Choroid plexus epithelial cell (primary cell): Measurements from ENCODE around the gene PHKG2.

Experiments
- DNase-seq: peaks from one replicate; pipeline ENCODE4 v3.0.0-alpha.2; 2010; ENCODE audit warnings: low read depth
- H3K4me3 ChIP-seq: 2 replicates; pipeline ENCODE4 v1.5.1; 2011; ENCODE audit warnings: low read depth, mild to moderate bottlenecking, control low read depth, low read length, moderate library complexity
- TF ChIP-seq, protein P1 (sequence below): conservative IDR thresholded peaks from 2 replicates; pipeline ENCODE4 v1.5.1; 2011; ENCODE audit warnings: low read depth, mild to moderate bottlenecking, control low read depth, inconsistent platforms, low read length, moderate library complexity

The PHKG2 gene

DNA sequence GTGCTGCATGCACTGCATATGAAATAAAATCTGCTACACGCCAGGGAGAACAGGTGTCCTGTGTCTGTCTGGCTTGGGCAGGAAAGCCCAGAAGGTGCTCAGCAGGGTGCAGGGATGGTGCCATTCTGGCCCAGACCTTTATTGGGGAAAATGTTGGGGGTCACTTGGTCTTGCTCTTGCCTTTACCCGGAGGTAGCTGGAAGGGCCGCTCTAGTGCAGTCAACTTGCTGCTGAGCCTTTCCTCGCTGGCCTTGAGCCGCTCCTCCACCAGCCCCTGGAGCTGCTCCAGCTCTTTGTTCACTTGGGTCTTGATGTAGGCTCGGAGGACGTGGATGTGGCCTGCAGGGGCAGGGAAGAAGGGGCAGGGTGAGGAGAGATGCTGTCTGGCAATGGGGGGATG is 9.1 kb downstream of the PHKG2 start:
- TF ChIP-seq, protein P1, sequence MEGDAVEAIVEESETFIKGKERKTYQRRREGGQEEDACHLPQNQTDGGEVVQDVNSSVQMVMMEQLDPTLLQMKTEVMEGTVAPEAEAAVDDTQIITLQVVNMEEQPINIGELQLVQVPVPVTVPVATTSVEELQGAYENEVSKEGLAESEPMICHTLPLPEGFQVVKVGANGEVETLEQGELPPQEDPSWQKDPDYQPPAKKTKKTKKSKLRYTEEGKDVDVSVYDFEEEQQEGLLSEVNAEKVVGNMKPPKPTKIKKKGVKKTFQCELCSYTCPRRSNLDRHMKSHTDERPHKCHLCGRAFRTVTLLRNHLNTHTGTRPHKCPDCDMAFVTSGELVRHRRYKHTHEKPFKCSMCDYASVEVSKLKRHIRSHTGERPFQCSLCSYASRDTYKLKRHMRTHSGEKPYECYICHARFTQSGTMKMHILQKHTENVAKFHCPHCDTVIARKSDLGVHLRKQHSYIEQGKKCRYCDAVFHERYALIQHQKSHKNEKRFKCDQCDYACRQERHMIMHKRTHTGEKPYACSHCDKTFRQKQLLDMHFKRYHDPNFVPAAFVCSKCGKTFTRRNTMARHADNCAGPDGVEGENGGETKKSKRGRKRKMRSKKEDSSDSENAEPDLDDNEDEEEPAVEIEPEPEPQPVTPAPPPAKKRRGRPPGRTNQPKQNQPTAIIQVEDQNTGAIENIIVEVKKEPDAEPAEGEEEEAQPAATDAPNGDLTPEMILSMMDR = no peak
- DNase-seq = no peak
- H3K4me3 ChIP-seq = no peak overlapping the region

DNA sequence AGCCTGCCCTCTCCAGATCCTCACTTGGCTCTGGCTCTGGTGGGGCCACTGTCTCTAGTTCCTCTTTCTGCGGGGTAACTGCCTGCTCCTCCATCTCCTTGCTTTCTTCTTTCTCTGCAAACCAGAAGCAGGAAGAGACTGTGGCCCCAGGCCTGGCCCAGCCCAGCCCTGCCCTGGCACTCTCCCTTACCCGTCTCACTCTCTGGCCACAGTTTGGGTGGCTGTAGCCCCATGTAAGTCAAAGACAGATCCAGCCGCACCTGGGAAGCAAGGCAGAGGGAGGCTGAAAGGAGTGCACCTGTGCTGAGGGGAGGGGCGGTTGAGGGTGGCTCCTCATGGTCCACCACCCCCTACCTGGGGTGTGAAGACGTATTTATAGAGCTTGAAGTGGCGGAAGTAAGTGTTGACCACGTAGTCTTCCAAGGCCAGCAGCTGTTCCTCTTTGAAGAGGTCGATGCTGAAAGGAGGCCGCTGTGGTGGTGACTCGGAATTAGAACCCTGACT is 10.8 kb downstream of the PHKG2 start:
- TF ChIP-seq, protein P1 = no peak
- no peak for DNase-seq
- no peak overlapping the region for H3K4me3 ChIP-seq

DNA sequence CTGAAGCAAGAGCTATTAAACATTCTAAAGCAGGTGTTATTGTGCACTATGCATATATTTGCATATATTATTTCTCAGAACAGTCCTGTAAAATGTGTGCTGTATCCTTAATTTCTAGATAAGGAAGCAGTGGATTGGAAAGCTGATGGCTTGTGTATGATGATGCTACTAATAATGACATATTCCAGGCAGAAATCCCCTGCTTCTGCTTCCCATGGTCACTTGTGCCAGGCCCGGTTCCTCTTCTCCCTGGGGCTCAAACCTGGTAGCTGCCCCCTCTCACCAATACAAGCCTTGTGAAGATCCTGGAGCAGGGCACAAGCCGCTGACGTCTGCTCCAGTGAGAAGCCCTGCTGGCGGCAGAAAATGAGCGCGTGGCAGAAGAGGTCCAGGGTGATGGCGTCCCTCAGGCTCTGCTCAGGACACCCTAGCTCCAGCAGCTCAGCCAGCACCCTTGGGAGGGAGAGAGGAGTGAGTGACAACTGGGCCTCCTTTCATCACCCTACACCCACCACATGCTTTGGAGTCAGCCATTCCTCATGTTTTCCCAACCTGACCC is 11.9 kb downstream of the PHKG2 start:
- TF ChIP-seq, protein P1 = no peak
- no peak for DNase-seq
- no peak overlapping the region for H3K4me3 ChIP-seq

DNA sequence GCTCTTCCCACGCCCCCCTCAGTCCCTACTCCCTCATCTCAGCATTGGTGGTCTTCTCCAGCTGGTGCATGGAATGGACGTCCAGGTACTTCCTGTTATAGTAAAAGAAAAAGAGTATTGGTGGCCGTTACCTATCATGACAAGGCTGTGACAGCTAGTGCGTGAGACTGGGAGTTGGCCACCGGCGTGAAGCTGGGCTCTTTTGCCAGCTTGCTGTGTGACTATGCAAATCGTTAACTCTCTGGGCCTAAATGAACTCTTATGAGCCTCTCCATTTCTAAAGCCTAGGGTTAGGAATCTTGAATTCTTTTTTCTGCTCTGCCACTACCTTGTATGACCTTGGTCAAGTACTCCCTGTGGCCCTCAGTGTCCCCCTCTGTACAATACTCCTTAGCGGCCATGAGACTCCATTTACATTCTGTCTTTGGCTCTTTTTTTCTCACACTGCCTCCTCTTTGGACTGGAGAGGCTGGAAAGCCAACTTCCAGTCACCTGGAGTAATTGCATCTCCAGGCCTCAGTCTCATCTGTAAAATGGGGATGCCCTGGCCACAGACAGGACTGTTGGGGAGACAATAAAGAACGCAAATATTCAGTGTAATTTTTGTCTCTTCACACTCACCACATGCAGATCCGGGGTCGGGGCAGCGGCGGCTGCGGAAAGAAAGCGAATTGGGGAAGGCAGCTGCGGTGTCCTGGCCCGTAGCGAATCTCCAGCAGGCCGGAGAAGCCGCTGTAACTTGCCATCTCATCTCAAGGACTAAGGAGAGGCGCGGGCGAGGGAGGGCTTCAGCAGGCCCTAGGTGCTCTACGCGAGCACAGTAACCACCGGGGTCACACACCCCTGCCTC is 12.6 kb downstream of the PHKG2 start:
- H3K4me3 ChIP-seq = peak overlapping the region; percentile 98
- DNase-seq = no peak
- TF ChIP-seq, protein P1 = no peak

DNA sequence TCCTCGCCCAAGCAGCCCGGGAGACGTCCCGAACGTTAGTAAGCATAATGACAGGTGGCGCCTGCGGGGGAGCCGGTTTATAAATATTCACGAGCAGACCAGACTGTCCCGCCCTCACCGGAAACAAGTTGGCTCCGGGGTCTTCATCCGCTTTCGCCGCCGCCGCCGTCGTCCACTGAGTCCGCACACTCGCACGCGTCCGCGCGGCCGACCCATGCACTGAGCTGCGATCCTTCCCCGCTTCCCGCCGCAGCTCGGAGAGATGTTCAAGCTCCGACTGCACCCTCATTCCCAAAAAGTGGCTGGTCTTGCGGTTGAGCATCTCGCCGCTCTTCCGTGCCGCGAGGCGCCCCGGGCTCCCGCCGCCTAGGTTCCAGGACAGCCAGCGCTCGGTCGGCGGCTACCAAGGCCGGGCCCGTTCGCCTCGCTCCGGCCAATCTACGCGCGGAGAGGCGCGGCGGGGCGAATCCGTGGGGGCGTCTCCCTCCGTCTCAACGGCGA is 13.3 kb downstream of the PHKG2 start:
- H3K4me3 ChIP-seq = peak overlapping the region; percentile 98
- DNase-seq = peak; percentile 20
- TF ChIP-seq, protein P1 = no peak

DNA sequence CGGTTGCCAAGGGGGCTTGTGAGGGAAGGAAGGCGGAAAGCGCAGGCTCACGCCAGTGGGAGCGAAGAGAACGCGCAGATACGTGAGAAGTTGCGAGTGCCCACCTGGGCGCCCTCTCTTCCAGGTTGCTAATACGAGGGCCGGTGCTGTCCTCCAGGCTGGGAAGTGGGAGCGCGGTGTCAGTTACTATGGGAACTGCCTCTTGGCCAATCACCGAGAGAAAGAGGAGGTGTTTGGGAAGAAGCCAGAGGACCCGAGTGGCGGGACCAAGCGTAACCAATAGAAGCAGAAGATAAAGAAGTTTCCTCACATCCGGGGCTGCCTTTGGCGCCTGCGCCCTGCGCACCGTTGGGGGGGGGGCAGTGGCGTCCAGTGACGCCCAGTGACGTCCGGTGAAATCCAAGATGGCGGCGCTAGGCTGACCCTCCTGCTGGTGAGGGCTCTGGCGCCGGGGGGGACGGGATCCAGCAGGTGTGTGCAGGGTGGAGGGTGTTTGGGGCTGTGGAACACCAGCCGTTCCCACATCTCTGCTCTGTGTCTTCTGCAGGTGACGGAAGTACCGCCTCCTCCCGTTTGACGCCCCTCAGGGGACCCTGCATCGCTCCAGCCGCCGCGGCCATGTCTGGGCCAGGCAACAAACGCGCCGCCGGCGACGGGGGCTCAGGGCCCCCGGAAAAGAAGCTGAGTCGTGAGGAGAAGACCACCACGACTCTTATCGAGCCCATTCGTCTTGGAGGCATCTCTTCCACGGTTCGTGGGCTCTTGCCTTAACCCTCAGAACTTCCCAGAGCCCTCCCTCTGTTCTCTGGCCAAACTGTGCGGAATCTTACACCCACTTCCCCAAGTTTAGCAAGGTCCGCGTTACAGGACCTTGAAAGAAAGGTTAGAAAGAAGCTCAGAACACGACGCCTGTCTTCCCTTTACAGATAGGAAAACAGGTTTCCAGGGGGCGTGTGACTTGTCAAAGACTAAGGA is 14.0 kb downstream of the PHKG2 start, which contains the start of the genes CFAP119 and RNF40:
Gene CFAP119 (minus strand): TSS at position 135 of the 975 bp plus-strand sequence. CDS start 314 bp downstream, outside the sequence.
Gene RNF40 (plus strand): TSS at position 395 of the 975 bp plus-strand sequence. CDS start 224 bp downstream, at position 619.
- peak within 1 kb of the TSS; percentile 98 for H3K4me3 ChIP-seq
- peak; percentile 99 for DNase-seq
- TF ChIP-seq, protein P1 = no peak
